Sigmoid colon (tissue), 7 donors: Measurements from ENCODE around the gene PTPRU. TPM values are rescaled to one million over a fixed set of nuclear protein-coding genes. Genes with fewer than 3 reads are reported as not detected.

Experiments used
- DNase-seq: peaks from one replicate; pipeline ENCODE4 v3.0.0-alpha.2; 2019
- H3K27ac ChIP-seq, 4 donors: fragments of 200-600 bp; sonication (generic); one replicate each; pipeline ENCODE4 v1.5.1; 2016 to 2019; ENCODE audit warnings: mild to moderate bottlenecking in 1 of 4
- H3K27me3 ChIP-seq, 3 donors: fragments of 200-600 bp; sonication (generic); one replicate each; pipeline ENCODE4 v1.5.1; 2019; ENCODE audit warnings: mild to moderate bottlenecking in 1 of 3
- H3K36me3 ChIP-seq, 4 donors: fragments of 200-600 bp; sonication (generic); one replicate each; pipeline ENCODE4 v1.5.1; 2016 to 2019
- H3K4me1 ChIP-seq, 4 donors: fragments of 200-600 bp; sonication (generic); one replicate each; pipeline ENCODE4 v1.5.1; 2017 to 2019
- H3K4me3 ChIP-seq, 4 donors: fragments of 200-600 bp; sonication (generic); one replicate each; pipeline ENCODE4 v1.5.1; 2017 to 2019; ENCODE audit warnings: mild to moderate bottlenecking in 2 of 4, moderate library complexity in 1 of 4
- H3K9me3 ChIP-seq, 4 donors: fragments of 200-600 bp in 3 of 4; sonication (generic) in 3 of 4; one replicate each; pipeline versions ENCODE4 v1.5.1 to v1.6.1; 2013 to 2019
- EP300 ChIP-seq, 4 donors: sonication (generic); formaldehyde crosslinking; IDR thresholded peaks; one replicate each; pipeline ENCODE4 v1.6.1; 2017; ENCODE audit warnings: antibody characterized with exemption in 4 of 4
- POLR2A ChIP-seq, 2 donors: fragments of 450-650 bp; IDR thresholded peaks; one replicate each; pipeline ENCODE4 v1.6.1; 2016; ENCODE audit warnings: antibody characterized with exemption in 2 of 2, mild to moderate bottlenecking in 2 of 2, moderate library complexity in 2 of 2
- POLR2AphosphoS5 ChIP-seq, 4 donors: sonication (generic); formaldehyde crosslinking; IDR thresholded peaks; one replicate each; pipeline ENCODE4 v1.6.1; 2017; ENCODE audit warnings: antibody characterized with exemption in 4 of 4
- WGBS, 2 donors: extraction: QIAGEN DNeasy Blood & Tissue Kit; methylation state at CpG; one replicate each; pipeline ENCODE4 v1.1.7; 2013; 5-methylcytosine and 5-hydroxymethylcytosine counted together
- intact Hi-C: fragments of 100-400 bp; cut with DNase I; formaldehyde crosslinking; loops from one replicate; pipeline ENCODE4 v1.15.1; 2023
- polyA plus RNA-seq, 3 donors: library from polyadenylated mRNA; stranded (reverse); fragments of 200-250 nt; gene quantifications; one replicate each; pipeline ENCODE4 v1.2.3, GENCODE V29; 2013
- total RNA-seq, 4 donors: library from RNA; depleted of rRNA; stranded (reverse); fragments of >200 nt; gene quantifications; one replicate each; pipeline ENCODE4 v1.1.0, GENCODE V29; 2016
- TF ChIP-seq, protein P1 (sequence below), 4 experiments: fragments of 450-650 bp in 3 of 4; fragments of 200-600 bp in 1 of 4; IDR thresholded peaks; one replicate each; pipeline ENCODE4 v1.5.1; 2016 to 2019; ENCODE audit warnings: antibody characterized with exemption in 4 of 4, mild to moderate bottlenecking in 3 of 4, moderate library complexity in 2 of 4
- donor health status: healthy with polysubstance abuse.
- donor health status: Bipolar disorder and iron deficiency.
- donor health status: healthy.

PTPRU gene
- total and polyA plus RNA-seq, 7 donors, result 0.92 to 35.7 (median 8.2) TPM

DNA sequence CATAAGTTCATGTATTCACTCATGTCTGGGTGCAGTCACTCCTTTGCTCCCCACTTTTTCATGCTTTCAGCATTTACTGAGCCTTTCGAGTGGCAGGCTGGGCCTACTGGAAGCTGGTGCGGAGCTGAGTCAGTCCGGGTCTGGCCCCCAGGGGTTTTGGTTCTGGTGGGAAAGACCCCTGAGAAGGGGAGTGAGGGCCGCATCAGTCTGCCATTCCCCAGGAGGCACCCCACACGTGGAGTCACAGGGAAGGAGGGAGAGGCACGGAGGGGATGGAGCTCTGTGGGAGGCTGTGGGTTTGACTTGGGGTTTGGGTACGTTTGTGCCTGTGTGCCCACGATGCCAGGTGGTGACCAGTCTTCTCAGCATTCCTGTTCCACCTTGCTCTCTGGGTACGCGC, 87.9 kb downstream of the PTPRU start:
- H3K27ac ChIP-seq, result no peak overlapping the region
- H3K9me3 ChIP-seq, result no peaks in the 10 kb centered on the region
- WGBS, 2 donors, result 86 to 87% methylated on average over 10 of the region's 10 CpGs
- TF ChIP-seq POLR2AphosphoS5 (IDR thresholded peaks at IDR 0.05) (no peak), POLR2A (IDR thresholded peaks at IDR 0.05) (no peak), EP300 (IDR thresholded peaks at IDR 0.05) (no peak)
- TF ChIP-seq, protein P1, sequence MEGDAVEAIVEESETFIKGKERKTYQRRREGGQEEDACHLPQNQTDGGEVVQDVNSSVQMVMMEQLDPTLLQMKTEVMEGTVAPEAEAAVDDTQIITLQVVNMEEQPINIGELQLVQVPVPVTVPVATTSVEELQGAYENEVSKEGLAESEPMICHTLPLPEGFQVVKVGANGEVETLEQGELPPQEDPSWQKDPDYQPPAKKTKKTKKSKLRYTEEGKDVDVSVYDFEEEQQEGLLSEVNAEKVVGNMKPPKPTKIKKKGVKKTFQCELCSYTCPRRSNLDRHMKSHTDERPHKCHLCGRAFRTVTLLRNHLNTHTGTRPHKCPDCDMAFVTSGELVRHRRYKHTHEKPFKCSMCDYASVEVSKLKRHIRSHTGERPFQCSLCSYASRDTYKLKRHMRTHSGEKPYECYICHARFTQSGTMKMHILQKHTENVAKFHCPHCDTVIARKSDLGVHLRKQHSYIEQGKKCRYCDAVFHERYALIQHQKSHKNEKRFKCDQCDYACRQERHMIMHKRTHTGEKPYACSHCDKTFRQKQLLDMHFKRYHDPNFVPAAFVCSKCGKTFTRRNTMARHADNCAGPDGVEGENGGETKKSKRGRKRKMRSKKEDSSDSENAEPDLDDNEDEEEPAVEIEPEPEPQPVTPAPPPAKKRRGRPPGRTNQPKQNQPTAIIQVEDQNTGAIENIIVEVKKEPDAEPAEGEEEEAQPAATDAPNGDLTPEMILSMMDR (IDR thresholded peaks at IDR 0.05), result no peak
- no peaks in the 10 kb centered on the region for H3K27me3 ChIP-seq
- intact Hi-C loops, result no loop called here
- peak; percentile 44 for DNase-seq
- peaks cover 0 to 12% (median 0%) of the 10 kb centered on the region in 4 donors for H3K36me3 ChIP-seq
- H3K4me3 ChIP-seq, result no peak overlapping the region
- H3K4me1 ChIP-seq, result no peaks in the 10 kb centered on the region

DNA sequence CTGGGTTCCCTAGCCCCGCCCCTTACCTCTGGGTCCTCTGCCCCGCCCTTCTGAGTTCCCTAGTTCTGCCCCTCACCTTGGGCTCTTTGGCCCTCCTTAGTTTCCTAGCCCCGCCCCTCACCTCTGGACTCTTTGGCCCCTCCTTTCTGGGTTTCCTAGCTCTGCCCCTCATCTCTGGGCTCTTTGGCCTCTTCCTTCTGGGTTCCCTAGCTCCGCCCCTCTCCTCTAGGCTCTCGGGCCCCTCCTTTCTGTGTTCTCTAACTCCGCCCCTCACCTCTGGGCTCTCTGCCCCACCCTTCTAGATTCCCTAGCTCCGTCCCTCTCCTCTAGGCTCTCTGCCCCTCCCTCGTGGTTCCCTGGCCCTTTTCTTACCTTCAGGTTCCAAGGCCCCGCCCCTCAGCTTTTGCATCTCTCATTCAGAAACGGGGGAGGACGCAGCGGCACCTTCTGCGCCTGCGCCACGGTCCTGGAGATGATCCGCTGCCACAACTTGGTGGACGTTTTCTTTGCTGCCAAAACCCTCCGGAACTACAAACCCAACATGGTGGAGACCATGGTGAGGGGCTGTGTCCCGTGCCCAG, 88.5 kb downstream of the PTPRU start:
- peaks cover 0 to 12% (median 0%) of the 10 kb centered on the region in 4 donors for H3K36me3 ChIP-seq
- TF ChIP-seq POLR2AphosphoS5 (IDR thresholded peaks at IDR 0.05) (no peak), EP300 (IDR thresholded peaks at IDR 0.05) (no peak), POLR2A (IDR thresholded peaks at IDR 0.05) (no peak)
- TF ChIP-seq, protein P1 (IDR thresholded peaks at IDR 0.05), result no peak
- H3K4me3 ChIP-seq, result no peak overlapping the region
- H3K4me1 ChIP-seq, result no peaks in the 10 kb centered on the region
- intact Hi-C loops, result no loop called here
- H3K27me3 ChIP-seq, result no peaks in the 10 kb centered on the region
- H3K9me3 ChIP-seq, result no peaks in the 10 kb centered on the region
- WGBS, 2 donors, result 57 to 70% methylated on average over 19 of the region's 19 CpGs
- H3K27ac ChIP-seq, result no peak overlapping the region
- peak; percentile 55 for DNase-seq

DNA sequence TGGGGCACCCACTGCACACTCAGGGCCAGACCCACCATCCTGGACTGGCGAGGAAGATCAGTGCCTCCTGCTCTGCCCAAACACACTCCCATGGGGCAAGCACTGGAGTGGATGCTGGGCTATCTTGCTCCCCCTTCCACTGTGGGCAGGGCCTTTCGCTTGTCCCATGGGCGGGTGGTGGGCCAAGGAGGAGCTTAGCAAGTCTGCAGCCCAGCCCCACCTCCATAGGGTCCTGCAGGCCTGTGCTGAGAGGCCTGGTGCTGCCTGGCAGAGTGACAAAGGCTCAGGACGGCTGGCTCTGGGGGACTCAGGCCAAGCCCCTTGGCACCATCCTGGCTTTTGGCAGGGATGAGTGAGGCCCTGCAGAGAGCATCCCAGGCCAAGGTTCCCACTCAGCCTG, 89.4 kb downstream of the PTPRU start:
- intact Hi-C loops, result no loop called here
- Histone ChIP-seq H3K4me1 (no peaks in the 10 kb centered on the region), H3K27me3 (no peaks in the 10 kb centered on the region), H3K36me3 (peaks cover 0 to 12% (median 0%) of the 10 kb centered on the region in 4 donors), H3K4me3 (no peak overlapping the region), H3K27ac (no peak overlapping the region), H3K9me3 (no peaks in the 10 kb centered on the region)
- TF ChIP-seq EP300 (IDR thresholded peaks at IDR 0.05) (no peak), POLR2AphosphoS5 (IDR thresholded peaks at IDR 0.05) (no peak), POLR2A (IDR thresholded peaks at IDR 0.05) (no peak)
- TF ChIP-seq, protein P1 (IDR thresholded peaks at IDR 0.05), result no peak
- peak; percentile 52 for DNase-seq
- WGBS, 2 donors, result 87 to 91% methylated on average over 4 of the region's 4 CpGs

DNA sequence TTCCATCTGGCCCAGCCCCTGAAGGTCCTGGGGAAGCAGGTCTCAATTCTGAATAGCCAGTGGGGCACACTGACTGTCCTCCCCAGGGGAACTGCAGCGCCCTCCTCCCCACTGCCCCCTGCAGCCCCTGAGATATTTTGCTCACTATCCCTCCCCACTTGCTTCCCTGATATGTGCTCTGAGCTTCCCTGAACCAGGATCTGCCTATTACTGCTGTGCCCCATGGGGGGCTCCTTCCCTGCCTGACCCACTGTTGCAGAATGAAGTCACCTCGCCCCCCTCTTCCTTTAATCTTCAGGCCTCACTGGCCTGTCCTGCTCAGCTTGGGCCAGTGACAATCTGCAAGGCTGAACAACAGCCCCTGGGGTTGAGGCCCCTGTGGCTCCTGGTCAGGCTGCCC, 89.8 kb downstream of the PTPRU start:
- 92 to 93% methylated on average over 2 of the region's 2 CpGs for WGBS, 2 donors
- TF ChIP-seq, protein P1 (IDR thresholded peaks at IDR 0.05), result no peak
- no peak for TF ChIP-seq EP300 (IDR thresholded peaks at IDR 0.05)
- TF ChIP-seq POLR2A (IDR thresholded peaks at IDR 0.05), result no peak
- no peak for TF ChIP-seq POLR2AphosphoS5 (IDR thresholded peaks at IDR 0.05)
- H3K4me1 ChIP-seq, result no peaks in the 10 kb centered on the region
- no peak overlapping the region for H3K4me3 ChIP-seq
- H3K27ac ChIP-seq, result no peak overlapping the region
- no peaks in the 10 kb centered on the region for H3K9me3 ChIP-seq
- no peaks in the 10 kb centered on the region for H3K27me3 ChIP-seq
- intact Hi-C loops, result no loop called here
- H3K36me3 ChIP-seq, result peaks cover 0 to 12% (median 0%) of the 10 kb centered on the region in 4 donors
- peak; percentile 40 for DNase-seq
